Body of pancreas (tissue), 4 donors: Measurements from ENCODE around the gene NUP210L. TPM values are rescaled to one million over a fixed set of nuclear protein-coding genes. Genes with fewer than 3 reads are reported as not detected.

Source experiments
- ATAC-seq: fragments of 150-250 bp; one replicate; pipeline ENCODE4 v1.9.1; 2016
- DNase-seq, 4 donors: peaks; one replicate each; pipeline ENCODE4 v3.0.0-alpha.2; 2019
- H3K27ac ChIP-seq, 4 donors: fragments of 200-600 bp; sonication (generic); 1 replicate in 3 of 4; 2 replicates in 1 of 4; pipeline versions ENCODE4 v1.5.1 to v1.6.1; 2016 to 2019; ENCODE audit warnings: mild to moderate bottlenecking in 1 of 4, mixed read lengths in 1 of 4, moderate library complexity in 1 of 4
- H3K27me3 ChIP-seq, 2 donors: fragments of 200-600 bp; sonication (generic); one replicate each; pipeline ENCODE4 v1.6.0; 2016; ENCODE audit warnings: mild to moderate bottlenecking in 1 of 2
- H3K36me3 ChIP-seq, 2 donors: fragments of 200-600 bp; sonication (generic); replicated peaks in 1 of 2; 2 replicates each; pipeline ENCODE4 v1.5.1; 2016; ENCODE audit warnings: low read depth in 2 of 2; ENCODE audit not compliant: insufficient read depth in 1 of 2
- H3K4me1 ChIP-seq: fragments of 200-600 bp; sonication (generic); one replicate; pipeline ENCODE4 v1.6.0; 2016
- H3K4me3 ChIP-seq, 2 donors: fragments of 200-600 bp; sonication (generic); 1 replicate in 1 of 2; 2 replicates in 1 of 2; pipeline ENCODE4 v1.5.1; 2016 to 2019
- H3K9me3 ChIP-seq, 3 donors: fragments of 200-600 bp; sonication (generic); 1 replicate in 2 of 3; 2 replicates in 1 of 3; pipeline ENCODE4 v1.5.1; 2016
- POLR2A ChIP-seq, 3 donors: fragments of 450-650 bp; IDR thresholded peaks; one replicate each; pipeline ENCODE4 v1.6.1; 2016; ENCODE audit warnings: antibody characterized with exemption in 3 of 3, mild to moderate bottlenecking in 2 of 3
- WGBS, 2 donors: methylation state at CpG; one replicate each; pipeline ENCODE4 v1.1.5; 2017; 5-methylcytosine and 5-hydroxymethylcytosine counted together
- intact Hi-C: fragments of 100-400 bp; cut with DNase I; formaldehyde crosslinking; loops from one replicate; pipeline ENCODE4 v1.15.1; 2023
- total RNA-seq, 2 donors: library from RNA; depleted of rRNA; stranded (reverse); fragments of >200 nt; gene quantifications; one replicate each; pipeline ENCODE4 v1.1.0, GENCODE V29; 2016
- TF ChIP-seq, protein P1 (sequence below), 7 experiments: fragments of 450-650 bp in 4 of 7; fragments of 200-600 bp in 3 of 7; sonication (generic) in 3 of 7; IDR thresholded peaks; one replicate each; pipeline ENCODE4 v1.5.1; 2016 to 2019; ENCODE audit warnings: antibody characterized with exemption in 7 of 7

The NUP210L gene
- total RNA-seq, 2 donors from 2014 or later = not detected

DNA sequence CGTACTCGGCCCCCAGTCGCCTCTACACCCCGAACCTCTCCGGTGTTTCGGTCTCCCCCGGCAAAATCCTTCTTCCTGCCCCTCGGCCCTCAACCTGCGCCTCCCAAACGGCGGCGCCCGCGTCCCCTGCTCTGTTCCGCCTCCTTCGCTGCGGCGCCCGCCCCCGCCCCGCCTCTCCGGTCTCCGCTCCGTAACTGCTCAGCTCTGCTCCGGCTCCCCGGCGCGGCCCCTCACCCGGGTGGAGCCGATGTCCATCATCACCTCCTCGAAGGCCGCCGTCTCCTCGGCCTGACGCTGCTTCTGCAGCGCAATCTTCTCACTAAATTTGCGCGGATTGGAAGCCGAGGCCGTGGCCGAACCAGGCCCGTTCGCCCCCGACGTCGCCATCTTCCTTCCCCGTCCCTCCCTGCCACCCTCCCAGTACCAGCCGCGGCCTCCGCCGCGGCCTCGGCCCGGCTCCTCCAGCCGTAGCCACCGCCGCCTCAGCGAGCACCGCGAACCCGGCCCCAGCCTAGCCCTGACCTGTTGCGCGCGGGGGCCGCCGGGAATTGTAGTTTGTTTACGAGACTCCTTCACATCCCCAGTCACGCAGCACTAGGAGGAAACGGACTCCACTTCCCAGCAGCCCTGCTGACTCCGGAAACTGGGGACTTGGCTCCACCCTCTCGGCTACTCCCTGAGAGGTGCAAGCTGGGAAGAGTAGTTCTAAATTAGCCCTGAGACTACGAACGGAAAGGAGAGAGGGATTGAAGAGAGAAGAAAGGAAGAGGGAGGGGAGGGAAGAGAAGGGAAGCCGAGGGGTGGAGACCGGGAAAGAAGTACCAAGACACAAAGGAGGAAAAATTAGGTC, 196.5 kb downstream of the NUP210L start, which contains the start of gene CRTC2:
TSS of gene CRTC2 (minus strand) at position 502 of the 850 bp plus-strand sequence. CDS start at position 387, 115 bp downstream.
- peaks cover 54% of the 10 kb centered on the region for H3K4me1 ChIP-seq

DNA sequence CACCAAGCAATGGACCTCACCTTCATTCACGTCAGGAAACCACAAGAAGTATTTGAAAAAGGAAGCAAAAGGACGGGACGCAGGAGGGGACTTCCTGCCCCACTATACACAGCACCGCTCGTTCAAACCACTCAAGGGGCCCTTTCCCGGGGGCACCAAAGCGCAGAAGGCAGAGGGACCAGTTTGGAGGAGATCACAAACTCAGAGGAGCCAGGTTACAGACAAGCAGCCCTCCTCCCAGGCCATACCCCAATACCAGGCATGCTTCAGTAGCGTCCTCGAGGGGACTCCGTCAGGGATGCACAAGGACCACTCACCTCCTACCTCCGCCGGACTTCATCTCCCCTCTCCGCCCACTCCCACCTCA, 197.1 kb downstream of the NUP210L start:
- intact Hi-C loops = no loop called here
- Histone ChIP-seq H3K4me3 (peak overlapping the region; percentile 75 to 97), H3K9me3 (no peaks in the 10 kb centered on the region), H3K36me3 (peaks cover 0 to 4% of the 10 kb centered on the region in 2 donors), H3K27ac (peak overlapping the region; percentile 74 to 89 (median 82)), H3K4me1 (peaks cover 52% of the 10 kb centered on the region), H3K27me3 (no peaks in the 10 kb centered on the region)
- WGBS, 2 donors = 1 to 2% methylated on average over 13 of the region's 13 CpGs
- TF ChIP-seq POLR2A (IDR thresholded peaks at IDR 0.05) = no peak
- TF ChIP-seq, protein P1, sequence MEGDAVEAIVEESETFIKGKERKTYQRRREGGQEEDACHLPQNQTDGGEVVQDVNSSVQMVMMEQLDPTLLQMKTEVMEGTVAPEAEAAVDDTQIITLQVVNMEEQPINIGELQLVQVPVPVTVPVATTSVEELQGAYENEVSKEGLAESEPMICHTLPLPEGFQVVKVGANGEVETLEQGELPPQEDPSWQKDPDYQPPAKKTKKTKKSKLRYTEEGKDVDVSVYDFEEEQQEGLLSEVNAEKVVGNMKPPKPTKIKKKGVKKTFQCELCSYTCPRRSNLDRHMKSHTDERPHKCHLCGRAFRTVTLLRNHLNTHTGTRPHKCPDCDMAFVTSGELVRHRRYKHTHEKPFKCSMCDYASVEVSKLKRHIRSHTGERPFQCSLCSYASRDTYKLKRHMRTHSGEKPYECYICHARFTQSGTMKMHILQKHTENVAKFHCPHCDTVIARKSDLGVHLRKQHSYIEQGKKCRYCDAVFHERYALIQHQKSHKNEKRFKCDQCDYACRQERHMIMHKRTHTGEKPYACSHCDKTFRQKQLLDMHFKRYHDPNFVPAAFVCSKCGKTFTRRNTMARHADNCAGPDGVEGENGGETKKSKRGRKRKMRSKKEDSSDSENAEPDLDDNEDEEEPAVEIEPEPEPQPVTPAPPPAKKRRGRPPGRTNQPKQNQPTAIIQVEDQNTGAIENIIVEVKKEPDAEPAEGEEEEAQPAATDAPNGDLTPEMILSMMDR (IDR thresholded peaks at IDR 0.05) = no peak
- DNase-seq (no peak), ATAC-seq (no peak)

More for the DNA sequence above, 196.5 kb downstream of the NUP210L start, which contains the start of gene CRTC2:
- H3K27ac ChIP-seq = peak within 1 kb of the TSS; percentile 74 to 89 (median 82)
- no peaks in the 10 kb centered on the region for H3K9me3 ChIP-seq
- intact Hi-C loops = no loop called here
- H3K4me3 ChIP-seq = peak within 1 kb of the TSS; percentile 75 to 97
- WGBS, 2 donors = 0% methylated on average over 53 to 74 of the region's 75 CpGs
- no peaks in the 10 kb centered on the region for H3K27me3 ChIP-seq
- peak; percentile 29 to 81 (median 69) for TF ChIP-seq POLR2A (IDR thresholded peaks at IDR 0.05)
- TF ChIP-seq, protein P1 (IDR thresholded peaks at IDR 0.05) = peak in 1 of 7 experiments; percentile 10
- ATAC-seq = peak; percentile 89
- DNase-seq = peak; percentile 98 to 99 (median 99)
- peaks cover 0 to 4% of the 10 kb centered on the region in 2 donors for H3K36me3 ChIP-seq

DNA sequence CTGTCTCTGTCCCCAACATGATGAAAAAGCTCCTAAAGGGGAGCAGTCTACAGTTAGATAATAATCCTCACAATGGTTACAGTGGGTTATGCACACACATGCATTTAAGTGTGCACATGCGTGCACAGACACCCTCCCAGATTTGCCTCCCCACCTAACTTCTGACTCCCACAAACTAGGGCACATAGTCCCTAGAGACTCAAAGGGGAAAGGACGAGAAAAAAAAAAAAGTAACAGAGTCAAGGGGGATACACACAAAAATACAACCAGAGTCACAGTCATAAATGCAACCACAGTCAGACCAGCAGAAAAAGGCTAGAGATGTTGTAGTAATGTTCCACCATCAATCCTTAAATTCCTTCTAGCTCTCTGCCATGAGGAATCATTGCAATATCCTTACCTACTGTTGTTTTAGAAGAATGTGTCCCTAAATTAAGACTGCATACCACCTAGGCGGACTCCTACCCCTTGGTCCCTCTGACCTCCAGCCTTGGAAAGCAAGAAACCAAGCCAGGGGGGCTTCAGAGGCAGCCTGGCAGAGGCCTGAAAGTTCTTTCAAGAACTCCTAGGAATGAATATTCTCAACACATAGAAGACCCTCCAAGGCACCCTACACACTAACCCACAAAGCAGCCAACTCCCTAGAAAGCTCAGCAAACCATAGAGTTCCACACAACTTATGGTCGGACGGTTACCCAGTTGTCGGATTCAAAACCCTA, 197.7 kb downstream of the NUP210L start:
- peak overlapping the region in 3 of 4 donors; percentile 79 to 89 (median 86) for H3K27ac ChIP-seq
- peaks cover 47% of the 10 kb centered on the region for H3K4me1 ChIP-seq
- peak overlapping the region; percentile 75 to 97 for H3K4me3 ChIP-seq
- H3K36me3 ChIP-seq = peaks cover 0 to 6% of the 10 kb centered on the region in 2 donors
- no peak for DNase-seq
- 23 to 28% methylated on average over 6 of the region's 6 CpGs for WGBS, 2 donors
- intact Hi-C loops = no loop called here
- no peaks in the 10 kb centered on the region for H3K9me3 ChIP-seq
- no peak for ATAC-seq
- no peaks in the 10 kb centered on the region for H3K27me3 ChIP-seq
- no peak for TF ChIP-seq POLR2A (IDR thresholded peaks at IDR 0.05)
- TF ChIP-seq, protein P1 (IDR thresholded peaks at IDR 0.05) = no peak

- Histone ChIP-seq H3K9me3 (no peaks in the 10 kb centered on the region), H3K4me3 (no peak overlapping the region), H3K27ac (no peak overlapping the region), H3K36me3 (peaks cover 0 to 13% of the 10 kb centered on the region in 2 donors), H3K4me1 (peaks cover 34% of the 10 kb centered on the region), H3K27me3 (no peaks in the 10 kb centered on the region)
- no peak for DNase-seq
- WGBS, 2 donors = 91 to 100% methylated on average over 3 to 10 of the region's 10 CpGs
- no peak for TF ChIP-seq POLR2A (IDR thresholded peaks at IDR 0.05)
- TF ChIP-seq, protein P1 (IDR thresholded peaks at IDR 0.05) = no peak
- ATAC-seq = no peak
- intact Hi-C loops = no loop called here
Measured at GRCh38 chr1:153954826-153955225, 200.0 kb downstream of the NUP210L start.
